Measurements from ENCODE around the gene DLG2.
"Not testable (repeated sequence)": the region's sequence is repeated elsewhere in the genome, so short reads cannot be mapped to it uniquely, and the experiment has no call there.

Gene DLG2

DNA sequence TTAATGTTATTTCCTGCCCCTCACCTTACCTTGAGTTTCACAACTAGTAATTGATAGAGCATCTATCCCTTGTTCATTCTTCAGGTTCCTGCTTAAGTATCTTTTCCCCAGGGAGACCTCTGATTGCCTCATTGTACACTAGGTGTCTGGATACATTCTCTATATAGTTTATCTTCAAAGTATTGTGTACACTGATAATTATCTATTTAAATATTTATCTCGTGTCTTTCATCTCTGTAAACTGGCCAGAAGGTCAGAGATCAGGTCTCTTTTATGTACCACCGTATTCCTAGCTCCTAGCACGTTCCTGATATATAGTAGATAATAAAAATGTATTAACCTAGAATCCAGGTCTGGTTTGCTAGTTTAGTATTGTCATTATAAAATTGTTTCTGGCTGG is 7.6 kb upstream of the DLG2 start:
- Histone ChIP-seq H3K4me1 (ENCODE audit: control insufficient read depth, insufficient read depth, low read length) (peaks cover 3% of the 10 kb centered on the region; the same call in 1 of the 2 replicates), H3K27me3 (ENCODE audit: control insufficient read depth, insufficient read depth, low read length) (no peaks in the 10 kb centered on the region), H3K36me3 (ENCODE audit: control insufficient read depth, insufficient read depth, low read length) (peaks cover 53% of the 10 kb centered on the region), H3K9ac (ENCODE audit: low read length) (no peak overlapping the region), H3K4me3 (ENCODE audit: low read depth, low read length) (no peak overlapping the region), H3K9me3 (ENCODE audit: control insufficient read depth, insufficient read depth, low read depth, low read length) (no peaks in the 10 kb centered on the region), H3K27ac (ENCODE audit: low read depth, low read length) (no peak overlapping the region)

DNA sequence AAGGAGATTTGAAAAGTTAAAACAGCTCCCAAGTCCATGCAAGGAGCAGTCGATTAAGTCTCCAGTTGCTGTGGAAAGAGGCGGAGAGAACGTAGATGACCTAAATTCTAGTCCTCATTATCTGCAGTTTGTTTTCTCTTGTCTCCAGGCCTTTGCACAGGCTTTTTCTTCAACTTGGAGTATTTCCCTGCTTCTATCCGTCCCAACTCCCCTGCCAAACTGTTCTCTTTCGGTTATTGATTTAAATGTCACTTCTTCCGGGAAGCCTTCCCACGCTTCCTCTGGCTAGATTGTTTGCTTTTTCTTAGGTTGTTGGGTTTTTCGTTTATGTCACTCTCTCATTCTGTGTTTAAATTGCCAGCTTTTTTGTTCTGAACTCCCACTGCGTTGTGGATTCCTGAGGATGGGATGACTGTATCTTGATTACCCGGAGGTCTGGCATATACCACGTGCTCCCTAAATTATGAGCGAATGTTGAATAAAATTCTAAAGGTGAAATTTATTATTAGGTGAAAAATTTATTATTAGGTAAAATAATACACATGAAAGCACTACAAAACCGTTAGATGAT is 1.7 kb upstream of the DLG2 start:
- Histone ChIP-seq H3K4me3 (ENCODE audit: low read depth, low read length) (peak overlapping the region; percentile 85), H3K27me3 (ENCODE audit: control insufficient read depth, insufficient read depth, low read length) (no peaks in the 10 kb centered on the region), H3K9ac (ENCODE audit: low read length) (peak overlapping the region; percentile 89), H3K4me1 (ENCODE audit: control insufficient read depth, insufficient read depth, low read length) (peaks cover 23% of the 10 kb centered on the region), H3K27ac (ENCODE audit: low read depth, low read length) (peak overlapping the region; percentile 48; the same call in 1 of the 2 replicates), H3K36me3 (ENCODE audit: control insufficient read depth, insufficient read depth, low read length) (peaks cover 16% of the 10 kb centered on the region), H3K9me3 (ENCODE audit: control insufficient read depth, insufficient read depth, low read depth, low read length) (no peaks in the 10 kb centered on the region)

DNA sequence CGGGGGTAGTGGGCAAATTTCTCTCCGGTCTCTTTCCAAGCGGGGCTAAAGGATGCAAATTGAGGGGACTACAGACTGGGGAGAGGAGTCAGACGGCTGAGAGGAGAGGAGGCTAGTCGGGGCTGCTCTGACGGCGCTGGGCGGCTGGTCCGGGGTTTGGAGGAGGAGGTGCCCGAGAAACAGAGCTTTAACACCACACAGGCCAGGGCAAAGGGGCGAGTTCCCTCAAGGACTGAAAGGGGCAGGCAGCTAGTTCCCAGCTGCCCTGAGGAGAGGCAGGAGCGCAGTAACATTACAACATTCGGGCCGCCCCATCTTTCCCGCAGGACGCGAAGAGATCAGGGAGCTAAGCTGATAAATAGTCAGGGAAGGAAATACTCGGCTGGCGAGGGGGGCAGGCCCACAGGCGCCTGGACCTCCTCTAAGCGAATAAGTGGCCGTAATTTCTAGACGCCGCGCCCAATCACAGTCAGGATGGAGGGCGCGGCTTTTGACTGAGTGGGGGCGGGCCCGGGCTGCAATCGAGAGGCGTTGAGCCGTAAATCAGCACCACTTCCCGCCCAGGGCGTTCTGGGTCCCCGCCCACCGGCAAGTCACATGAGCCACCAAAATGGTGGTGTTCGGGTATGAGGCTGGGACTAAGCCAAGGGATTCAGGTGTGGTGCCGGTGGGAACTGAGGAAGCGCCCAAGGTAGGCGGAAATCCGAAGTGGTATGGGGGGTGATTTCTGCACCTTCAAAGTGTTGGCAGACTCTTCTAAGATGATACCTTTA is 1.0 kb upstream of the DLG2 start, which contains the start of gene TMEM126B:
Gene TMEM126B, plus strand, starts transcription at position 596 of the 773 bp plus-strand sequence. Its CDS starts 15 bp downstream, at position 611.
- Histone ChIP-seq H3K9ac (ENCODE audit: low read length) (peak within 1 kb of the TSS; percentile 89), H3K4me1 (ENCODE audit: control insufficient read depth, insufficient read depth, low read length) (peaks cover 23% of the 10 kb centered on the region), H3K4me3 (ENCODE audit: low read depth, low read length) (peak within 1 kb of the TSS; percentile 85), H3K27me3 (ENCODE audit: control insufficient read depth, insufficient read depth, low read length) (no peaks in the 10 kb centered on the region), H3K9me3 (ENCODE audit: control insufficient read depth, insufficient read depth, low read depth, low read length) (no peaks in the 10 kb centered on the region), H3K36me3 (ENCODE audit: control insufficient read depth, insufficient read depth, low read length) (peaks cover 15% of the 10 kb centered on the region), H3K27ac (ENCODE audit: low read depth, low read length) (peak within 1 kb of the TSS; percentile 48; the same call in 1 of the 2 replicates)

DNA sequence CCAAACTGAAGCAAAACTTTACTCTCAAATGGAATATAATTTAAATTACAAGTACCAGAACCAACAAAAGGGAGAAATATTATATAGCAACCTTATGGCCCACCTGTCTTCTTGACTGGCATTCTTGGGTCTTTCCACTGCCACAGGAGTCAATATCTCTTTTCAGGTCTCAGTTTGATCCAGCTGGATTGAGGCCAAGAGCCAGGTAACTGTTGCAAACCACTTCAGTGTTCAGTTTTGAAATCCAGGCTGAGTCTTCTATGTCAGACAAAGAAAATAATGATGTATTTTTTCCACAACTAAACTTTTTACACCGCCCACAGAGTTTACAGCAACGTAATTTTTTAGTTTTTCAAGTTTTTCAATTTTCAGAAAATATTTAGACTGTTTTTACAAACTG is 648 bp downstream of the DLG2 start:
- H3K4me3 ChIP-seq (ENCODE audit: low read depth, low read length) = peak overlapping the region; percentile 85
- no peaks in the 10 kb centered on the region for H3K9me3 ChIP-seq (ENCODE audit: control insufficient read depth, insufficient read depth, low read depth, low read length)
- H3K27ac ChIP-seq (ENCODE audit: low read depth, low read length) = no peak overlapping the region
- H3K4me1 ChIP-seq (ENCODE audit: control insufficient read depth, insufficient read depth, low read length) = peaks cover 23% of the 10 kb centered on the region
- H3K27me3 ChIP-seq (ENCODE audit: control insufficient read depth, insufficient read depth, low read length) = no peaks in the 10 kb centered on the region
- H3K36me3 ChIP-seq (ENCODE audit: control insufficient read depth, insufficient read depth, low read length) = peaks cover 8% of the 10 kb centered on the region
- no peak overlapping the region for H3K9ac ChIP-seq (ENCODE audit: low read length)

DNA sequence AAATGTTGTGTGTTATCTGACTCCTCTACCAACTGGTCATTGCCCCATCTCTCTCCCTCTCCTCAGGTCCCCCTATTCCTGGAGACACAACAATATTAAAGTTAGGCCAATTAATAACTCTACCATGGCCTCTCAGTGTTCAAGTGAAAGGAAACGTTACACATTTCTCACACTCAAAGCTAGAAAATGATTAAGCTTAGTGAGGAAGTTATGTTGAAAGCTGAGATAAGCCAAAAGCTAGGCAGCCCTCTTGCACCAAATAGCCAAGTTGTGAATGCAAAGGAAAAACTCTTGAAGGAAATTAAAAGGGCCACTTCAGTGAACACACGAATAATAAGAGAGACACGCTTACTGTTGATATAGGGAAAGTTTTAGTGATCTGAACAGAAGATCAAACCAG is 6.9 kb downstream of the DLG2 start:
- Histone ChIP-seq H3K27me3 (ENCODE audit: control insufficient read depth, insufficient read depth, low read length) (no peaks in the 10 kb centered on the region), H3K4me1 (ENCODE audit: control insufficient read depth, insufficient read depth, low read length) (0 out of 2 replicates have a peak, but pooled peaks cover under 1% of the 10 kb centered on the region), H3K36me3 (ENCODE audit: control insufficient read depth, insufficient read depth, low read length) (no peaks in the 10 kb centered on the region), H3K4me3 (ENCODE audit: low read depth, low read length) (no peak overlapping the region), H3K27ac (ENCODE audit: low read depth, low read length) (no peak overlapping the region), H3K9ac (ENCODE audit: low read length) (no peak overlapping the region), H3K9me3 (ENCODE audit: control insufficient read depth, insufficient read depth, low read depth, low read length) (no peaks in the 10 kb centered on the region)

DNA sequence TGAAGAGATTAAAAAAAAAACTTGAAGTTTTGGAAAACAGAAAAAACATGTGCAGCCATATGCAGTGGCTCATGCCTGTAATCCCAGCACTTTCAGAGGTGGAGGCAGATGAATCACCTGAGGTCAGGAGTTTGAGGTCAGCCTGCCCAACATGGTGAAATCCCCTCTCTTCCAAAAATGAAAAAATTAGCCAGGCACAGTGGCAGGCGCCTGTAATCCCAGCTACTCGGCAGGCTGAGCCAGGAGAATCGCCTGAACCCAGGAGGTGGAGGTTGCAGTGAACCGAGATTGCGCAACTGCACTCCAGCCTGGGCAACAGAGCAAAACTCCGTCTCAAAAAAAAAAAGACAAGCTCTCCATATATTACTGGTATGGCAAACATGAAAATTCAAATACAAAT is 7.6 kb downstream of the DLG2 start:
- no peaks in the 10 kb centered on the region for H3K9me3 ChIP-seq (ENCODE audit: control insufficient read depth, insufficient read depth, low read depth, low read length)
- no peaks in the 10 kb centered on the region for H3K27me3 ChIP-seq (ENCODE audit: control insufficient read depth, insufficient read depth, low read length)
- no peaks in the 10 kb centered on the region for H3K36me3 ChIP-seq (ENCODE audit: control insufficient read depth, insufficient read depth, low read length)
- H3K4me1 ChIP-seq (ENCODE audit: control insufficient read depth, insufficient read depth, low read length) = no peaks in the 10 kb centered on the region
- no peak overlapping the region for H3K9ac ChIP-seq (ENCODE audit: low read length)
- no peak overlapping the region for H3K4me3 ChIP-seq (ENCODE audit: low read depth, low read length)
- H3K27ac ChIP-seq (ENCODE audit: low read depth, low read length) = no peak overlapping the region

DNA sequence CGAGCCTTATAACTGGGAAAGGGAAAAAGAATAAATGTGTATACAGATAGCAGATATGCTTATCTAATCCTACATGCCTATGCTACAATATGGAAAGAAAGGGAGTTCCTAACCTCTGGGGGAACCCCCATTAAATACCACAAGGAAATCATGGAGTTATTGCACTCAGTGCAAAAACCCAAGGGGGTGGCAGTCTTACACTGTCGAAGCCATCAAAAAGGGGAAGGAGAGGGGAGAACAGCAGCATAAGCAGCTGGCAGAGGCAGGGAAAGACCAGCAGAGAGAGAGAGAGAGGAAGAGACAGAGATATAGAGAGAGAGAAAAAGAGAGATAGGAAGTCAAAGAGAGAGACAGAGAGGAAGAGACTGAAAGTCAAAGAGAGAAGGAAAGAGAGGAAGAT is 15.5 kb downstream of the DLG2 start:
- H3K27me3 ChIP-seq (ENCODE audit: control insufficient read depth, insufficient read depth, low read length); H3K9me3 ChIP-seq (ENCODE audit: control insufficient read depth, insufficient read depth, low read depth, low read length); H3K4me3 ChIP-seq (ENCODE audit: low read depth, low read length); H3K9ac ChIP-seq (ENCODE audit: low read length); H3K36me3 ChIP-seq (ENCODE audit: control insufficient read depth, insufficient read depth, low read length); H3K4me1 ChIP-seq (ENCODE audit: control insufficient read depth, insufficient read depth, low read length); H3K27ac ChIP-seq (ENCODE audit: low read depth, low read length): not testable (repeated sequence)

DNA sequence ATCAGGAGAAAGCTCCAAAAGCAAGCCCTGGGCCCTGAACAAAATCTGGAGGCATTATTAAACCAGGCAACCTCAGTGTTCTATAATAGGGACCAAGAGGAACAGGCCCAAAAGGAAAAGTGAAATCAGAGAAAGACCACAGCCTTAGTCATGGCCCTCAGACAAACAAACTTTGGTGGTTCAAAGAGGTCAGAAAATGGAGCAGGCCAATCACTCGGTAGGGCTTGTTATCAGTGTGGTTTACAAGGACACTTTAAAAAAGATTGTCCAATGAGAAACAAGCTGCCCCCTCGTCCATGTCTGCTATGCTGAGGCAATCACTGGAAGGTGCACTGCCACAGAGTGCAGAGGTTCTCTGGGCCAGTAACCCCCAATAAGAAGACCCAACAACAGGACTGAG is 17.9 kb downstream of the DLG2 start:
- not testable (repeated sequence) for H3K27ac ChIP-seq (ENCODE audit: low read depth, low read length); H3K4me3 ChIP-seq (ENCODE audit: low read depth, low read length); H3K36me3 ChIP-seq (ENCODE audit: control insufficient read depth, insufficient read depth, low read length); H3K27me3 ChIP-seq (ENCODE audit: control insufficient read depth, insufficient read depth, low read length); H3K4me1 ChIP-seq (ENCODE audit: control insufficient read depth, insufficient read depth, low read length); H3K9me3 ChIP-seq (ENCODE audit: control insufficient read depth, insufficient read depth, low read depth, low read length); H3K9ac ChIP-seq (ENCODE audit: low read length)

DNA sequence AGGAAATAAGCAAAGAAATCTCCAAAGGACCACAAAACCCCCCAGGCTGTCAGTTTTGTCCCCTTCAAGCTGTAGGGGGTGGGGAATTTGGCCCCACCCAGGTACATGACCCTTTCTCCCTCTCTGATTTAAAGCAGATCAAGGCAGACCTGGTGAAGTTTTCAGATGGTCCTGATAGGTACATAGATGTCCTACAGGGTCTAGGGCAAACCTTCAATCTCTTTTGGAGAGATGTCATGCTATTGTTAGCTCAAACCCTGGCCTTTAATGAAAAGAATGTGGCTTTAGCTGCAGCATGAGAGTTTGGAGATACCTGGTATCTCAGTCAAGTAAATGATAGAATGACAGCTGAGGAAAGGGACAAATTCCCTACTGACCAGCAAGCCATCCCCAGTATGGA is 18.5 kb downstream of the DLG2 start:
- H3K4me3 ChIP-seq (ENCODE audit: low read depth, low read length); H3K9me3 ChIP-seq (ENCODE audit: control insufficient read depth, insufficient read depth, low read depth, low read length); H3K27me3 ChIP-seq (ENCODE audit: control insufficient read depth, insufficient read depth, low read length); H3K36me3 ChIP-seq (ENCODE audit: control insufficient read depth, insufficient read depth, low read length); H3K27ac ChIP-seq (ENCODE audit: low read depth, low read length); H3K4me1 ChIP-seq (ENCODE audit: control insufficient read depth, insufficient read depth, low read length); H3K9ac ChIP-seq (ENCODE audit: low read length): not testable (repeated sequence)

DNA sequence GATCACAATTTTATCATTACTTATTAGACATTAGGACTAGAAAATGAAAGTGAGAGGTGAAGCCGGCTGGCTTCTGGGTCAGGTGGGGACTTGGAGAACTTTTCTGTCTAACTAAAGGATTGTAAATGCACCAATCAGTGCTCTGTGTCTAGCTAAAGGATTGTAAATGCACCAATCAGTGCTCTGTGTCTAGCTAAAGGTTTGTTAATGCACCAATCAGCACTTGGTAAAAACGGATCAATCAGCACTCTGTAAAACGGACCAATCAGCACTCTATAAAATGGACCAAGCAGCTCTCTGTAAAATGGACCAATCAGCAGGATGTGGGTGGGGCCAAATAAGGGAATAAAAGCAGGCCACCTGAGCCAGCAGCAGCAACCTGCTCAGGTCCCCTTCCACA is 20.9 kb downstream of the DLG2 start:
- H3K27me3 ChIP-seq (ENCODE audit: control insufficient read depth, insufficient read depth, low read length); H3K9me3 ChIP-seq (ENCODE audit: control insufficient read depth, insufficient read depth, low read depth, low read length); H3K4me1 ChIP-seq (ENCODE audit: control insufficient read depth, insufficient read depth, low read length); H3K9ac ChIP-seq (ENCODE audit: low read length); H3K36me3 ChIP-seq (ENCODE audit: control insufficient read depth, insufficient read depth, low read length); H3K4me3 ChIP-seq (ENCODE audit: low read depth, low read length); H3K27ac ChIP-seq (ENCODE audit: low read depth, low read length): not testable (repeated sequence)

DNA sequence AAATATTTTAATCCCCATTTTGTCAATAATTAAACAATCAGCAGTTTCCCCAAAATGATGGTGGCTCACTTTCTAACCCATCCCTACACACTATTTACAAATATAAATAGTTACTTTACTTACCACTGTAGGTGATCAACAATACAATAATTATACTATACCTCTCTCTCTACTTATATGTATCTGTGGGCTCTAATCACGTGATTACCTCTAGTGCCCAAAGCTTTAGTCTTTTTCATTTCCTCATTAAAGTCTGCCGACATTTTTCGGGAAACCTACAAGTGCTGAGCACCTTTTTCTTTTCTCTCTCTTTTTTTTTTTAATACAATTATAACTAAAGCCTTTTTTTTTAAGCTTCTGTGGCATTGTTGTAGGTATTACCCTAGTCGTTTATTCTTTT is 23.9 kb downstream of the DLG2 start:
- H3K27me3 ChIP-seq (ENCODE audit: control insufficient read depth, insufficient read depth, low read length) = no peaks in the 10 kb centered on the region
- H3K9ac ChIP-seq (ENCODE audit: low read length) = no peak overlapping the region
- H3K4me1 ChIP-seq (ENCODE audit: control insufficient read depth, insufficient read depth, low read length) = peaks cover 13% of the 10 kb centered on the region; the same call in 1 of the 2 replicates
- H3K9me3 ChIP-seq (ENCODE audit: control insufficient read depth, insufficient read depth, low read depth, low read length) = peaks cover 3% of the 10 kb centered on the region; the same call in 1 of the 2 replicates
- no peak overlapping the region for H3K4me3 ChIP-seq (ENCODE audit: low read depth, low read length)
- no peak overlapping the region for H3K27ac ChIP-seq (ENCODE audit: low read depth, low read length)
- no peaks in the 10 kb centered on the region for H3K36me3 ChIP-seq (ENCODE audit: control insufficient read depth, insufficient read depth, low read length)

Data from HUES6 (cell line).